Thyroid gland (tissue), 4 donors: ENCODE measurements around the gene MAN1B1.

ENCODE experiments used
- CTCF ChIP-seq, 6 experiments: fragments of 200-600 bp in 3 of 6; fragments of 450-650 bp in 3 of 6; sonication (generic) in 3 of 6; IDR thresholded peaks; one replicate each; pipeline ENCODE4 v1.5.1; 2016 to 2019; ENCODE audit warnings: antibody characterized with exemption in 6 of 6, mild to moderate bottlenecking in 2 of 6, inconsistent platforms in 1 of 6, moderate library complexity in 1 of 6
- POLR2A ChIP-seq, 2 donors: fragments of 450-650 bp; IDR thresholded peaks; one replicate each; pipeline ENCODE4 v1.6.1; 2017; ENCODE audit warnings: antibody characterized with exemption in 2 of 2, mild to moderate bottlenecking in 2 of 2, moderate library complexity in 1 of 2

- no peak for TF ChIP-seq CTCF (IDR thresholded peaks at IDR 0.05)
- no peak for TF ChIP-seq POLR2A (IDR thresholded peaks at IDR 0.05)
Measured at GRCh38 chr9:137058521-137059234, 28.1 kb upstream of the MAN1B1 start.
